Ishikawa (cell line): Measurements from ENCODE around the gene PRKD2.

Experiments used
- CEBPB ChIP-seq: IDR thresholded peaks from 2 replicates; pipeline ENCODE4 v1.6.1; 2012
- CREB1 ChIP-seq: IDR thresholded peaks from 2 replicates; pipeline ENCODE4 v1.6.1; 2012; ENCODE audit warnings: low read depth
- EGR1 ChIP-seq: IDR thresholded peaks from 2 replicates; pipeline ENCODE4 v1.6.1; 2012
- EP300 ChIP-seq: IDR thresholded peaks from 2 replicates; pipeline ENCODE4 v1.6.1; 2012; ENCODE audit warnings: borderline replicate concordance
- FOXM1 ChIP-seq: IDR thresholded peaks from 2 replicates; pipeline ENCODE4 v1.6.1; 2012; ENCODE audit warnings: low read depth, borderline replicate concordance
- NFIC ChIP-seq: IDR thresholded peaks from 2 replicates; pipeline ENCODE4 v1.6.1; 2012
- RAD21 ChIP-seq: IDR thresholded peaks from 2 replicates; pipeline ENCODE4 v1.6.1; 2012; ENCODE audit warnings: low read depth
- TAF1 ChIP-seq: IDR thresholded peaks from 2 replicates; pipeline ENCODE4 v1.6.1; 2012; ENCODE audit warnings: low read depth, mild to moderate bottlenecking
- TCF12 ChIP-seq: IDR thresholded peaks from 2 replicates; pipeline ENCODE4 v1.6.1; 2012; ENCODE audit warnings: low read depth
- TEAD4 ChIP-seq: IDR thresholded peaks from 2 replicates; pipeline ENCODE4 v1.6.1; 2012
- YY1 ChIP-seq: IDR thresholded peaks from 2 replicates; pipeline ENCODE4 v1.6.1; 2012; ENCODE audit warnings: low read depth
- ZBTB7A ChIP-seq: IDR thresholded peaks from 2 replicates; pipeline ENCODE4 v1.6.1; 2012; ENCODE audit warnings: low read depth
- TF ChIP-seq, protein P1 (sequence below): IDR thresholded peaks from 2 replicates; pipeline ENCODE4 v1.6.1; 2012
- TF ChIP-seq, protein P2 (sequence below): IDR thresholded peaks from 2 replicates; pipeline ENCODE4 v1.6.1; 2012
- TF ChIP-seq, protein P3 (sequence below): IDR thresholded peaks from 2 replicates; pipeline ENCODE4 v1.6.1; 2012; ENCODE audit warnings: low read depth, mild to moderate bottlenecking

The PRKD2 gene

DNA sequence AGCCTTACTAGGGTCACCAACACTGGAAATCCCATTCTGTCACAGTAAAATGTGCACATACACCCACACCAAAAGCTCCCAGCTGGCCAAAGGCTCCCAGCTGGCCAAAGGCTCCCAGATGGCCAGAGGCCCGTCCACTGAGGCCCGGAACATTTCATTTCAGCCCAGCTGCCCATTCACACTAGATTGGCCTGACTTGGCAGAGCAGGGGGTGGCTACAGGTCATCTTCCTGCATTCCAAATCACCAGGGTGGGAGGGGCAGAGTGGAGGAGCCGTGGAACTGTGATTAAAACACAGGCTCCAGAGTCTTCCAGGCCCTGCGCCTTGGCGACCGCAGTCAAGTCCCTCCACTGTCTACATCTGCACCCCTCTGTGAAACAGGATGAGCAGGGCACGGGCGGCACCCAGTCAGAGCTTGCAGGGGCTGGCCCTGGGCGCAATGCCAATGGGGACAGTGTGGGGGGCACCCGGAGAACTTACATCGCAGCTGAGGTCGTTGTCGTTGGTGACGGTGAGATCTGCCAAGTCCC, 10.1 kb upstream of the PRKD2 start:
- TF ChIP-seq, protein P1, sequence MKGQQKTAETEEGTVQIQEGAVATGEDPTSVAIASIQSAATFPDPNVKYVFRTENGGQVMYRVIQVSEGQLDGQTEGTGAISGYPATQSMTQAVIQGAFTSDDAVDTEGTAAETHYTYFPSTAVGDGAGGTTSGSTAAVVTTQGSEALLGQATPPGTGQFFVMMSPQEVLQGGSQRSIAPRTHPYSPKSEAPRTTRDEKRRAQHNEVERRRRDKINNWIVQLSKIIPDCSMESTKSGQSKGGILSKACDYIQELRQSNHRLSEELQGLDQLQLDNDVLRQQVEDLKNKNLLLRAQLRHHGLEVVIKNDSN, result no peak
- no peak for TF ChIP-seq RAD21
- no peak for TF ChIP-seq TAF1
- no peak for TF ChIP-seq TEAD4
- TF ChIP-seq EGR1, result no peak
- TF ChIP-seq, protein P2, sequence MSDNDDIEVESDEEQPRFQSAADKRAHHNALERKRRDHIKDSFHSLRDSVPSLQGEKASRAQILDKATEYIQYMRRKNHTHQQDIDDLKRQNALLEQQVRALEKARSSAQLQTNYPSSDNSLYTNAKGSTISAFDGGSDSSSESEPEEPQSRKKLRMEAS, result no peak
- TF ChIP-seq TCF12, result no peak
- TF ChIP-seq, protein P3, sequence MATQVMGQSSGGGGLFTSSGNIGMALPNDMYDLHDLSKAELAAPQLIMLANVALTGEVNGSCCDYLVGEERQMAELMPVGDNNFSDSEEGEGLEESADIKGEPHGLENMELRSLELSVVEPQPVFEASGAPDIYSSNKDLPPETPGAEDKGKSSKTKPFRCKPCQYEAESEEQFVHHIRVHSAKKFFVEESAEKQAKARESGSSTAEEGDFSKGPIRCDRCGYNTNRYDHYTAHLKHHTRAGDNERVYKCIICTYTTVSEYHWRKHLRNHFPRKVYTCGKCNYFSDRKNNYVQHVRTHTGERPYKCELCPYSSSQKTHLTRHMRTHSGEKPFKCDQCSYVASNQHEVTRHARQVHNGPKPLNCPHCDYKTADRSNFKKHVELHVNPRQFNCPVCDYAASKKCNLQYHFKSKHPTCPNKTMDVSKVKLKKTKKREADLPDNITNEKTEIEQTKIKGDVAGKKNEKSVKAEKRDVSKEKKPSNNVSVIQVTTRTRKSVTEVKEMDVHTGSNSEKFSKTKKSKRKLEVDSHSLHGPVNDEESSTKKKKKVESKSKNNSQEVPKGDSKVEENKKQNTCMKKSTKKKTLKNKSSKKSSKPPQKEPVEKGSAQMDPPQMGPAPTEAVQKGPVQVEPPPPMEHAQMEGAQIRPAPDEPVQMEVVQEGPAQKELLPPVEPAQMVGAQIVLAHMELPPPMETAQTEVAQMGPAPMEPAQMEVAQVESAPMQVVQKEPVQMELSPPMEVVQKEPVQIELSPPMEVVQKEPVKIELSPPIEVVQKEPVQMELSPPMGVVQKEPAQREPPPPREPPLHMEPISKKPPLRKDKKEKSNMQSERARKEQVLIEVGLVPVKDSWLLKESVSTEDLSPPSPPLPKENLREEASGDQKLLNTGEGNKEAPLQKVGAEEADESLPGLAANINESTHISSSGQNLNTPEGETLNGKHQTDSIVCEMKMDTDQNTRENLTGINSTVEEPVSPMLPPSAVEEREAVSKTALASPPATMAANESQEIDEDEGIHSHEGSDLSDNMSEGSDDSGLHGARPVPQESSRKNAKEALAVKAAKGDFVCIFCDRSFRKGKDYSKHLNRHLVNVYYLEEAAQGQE, result no peak
- TF ChIP-seq FOXM1, result no peak
- TF ChIP-seq EP300, result no peak
- no peak for TF ChIP-seq CREB1
- TF ChIP-seq NFIC, result no peak
- TF ChIP-seq YY1, result no peak
- no peak for TF ChIP-seq CEBPB
- no peak for TF ChIP-seq ZBTB7A

DNA sequence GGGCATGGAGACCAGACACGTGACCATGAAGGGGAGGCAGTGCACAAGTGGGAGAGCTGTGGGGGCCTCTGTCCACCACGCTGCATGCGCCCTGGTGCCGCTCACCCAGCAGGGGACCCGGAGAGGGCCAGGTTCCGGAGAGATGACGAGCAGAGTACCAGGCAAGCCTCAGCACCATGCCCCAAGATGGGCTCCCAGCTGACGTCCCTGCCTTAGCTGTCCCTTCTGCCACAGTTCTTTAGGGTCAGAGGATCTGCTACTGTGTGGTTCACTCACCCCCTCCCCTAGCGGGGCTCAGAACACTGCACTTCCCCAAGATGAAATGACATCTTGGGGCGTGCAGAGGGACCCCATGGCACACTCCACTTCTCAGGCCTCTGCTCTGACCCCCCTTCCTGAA, 9.6 kb upstream of the PRKD2 start:
- TF ChIP-seq EGR1, result no peak
- TF ChIP-seq TAF1, result no peak
- TF ChIP-seq NFIC, result no peak
- no peak for TF ChIP-seq TEAD4
- TF ChIP-seq YY1, result no peak
- TF ChIP-seq EP300, result no peak
- TF ChIP-seq, protein P2, result no peak
- TF ChIP-seq CEBPB, result no peak
- TF ChIP-seq, protein P3, result no peak
- no peak for TF ChIP-seq ZBTB7A
- TF ChIP-seq CREB1, result no peak
- TF ChIP-seq FOXM1, result no peak
- TF ChIP-seq TCF12, result no peak
- TF ChIP-seq, protein P1, result no peak
- TF ChIP-seq RAD21, result no peak

DNA sequence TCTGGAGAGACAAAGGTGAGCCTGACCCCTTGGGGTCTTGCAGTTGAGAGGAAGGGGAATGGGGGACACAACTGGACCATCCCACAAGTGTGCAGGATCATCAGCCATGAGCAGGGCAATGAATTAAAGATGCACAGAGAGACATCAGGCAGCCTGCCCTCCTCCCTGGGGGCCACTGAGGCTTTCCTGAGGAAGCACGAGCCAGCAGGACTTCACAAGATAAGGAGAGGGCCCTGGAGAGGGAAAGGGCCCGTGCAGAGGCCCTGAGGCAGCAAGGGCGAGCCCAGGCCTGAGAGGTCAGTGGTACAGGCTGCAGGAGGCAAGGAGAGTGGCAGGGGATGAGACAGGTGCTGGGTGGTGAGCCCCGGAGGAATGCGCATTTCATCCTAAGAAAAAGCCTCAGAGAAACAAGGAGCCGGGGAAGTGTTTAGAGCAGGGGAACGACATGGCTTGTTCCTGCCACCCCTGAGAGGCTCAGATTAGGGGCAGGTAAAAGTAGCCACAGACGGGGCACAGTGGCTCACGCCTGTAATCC, 9.0 kb upstream of the PRKD2 start:
- TF ChIP-seq TAF1, result no peak
- TF ChIP-seq TCF12, result no peak
- no peak for TF ChIP-seq EGR1
- no peak for TF ChIP-seq NFIC
- TF ChIP-seq ZBTB7A, result no peak

DNA sequence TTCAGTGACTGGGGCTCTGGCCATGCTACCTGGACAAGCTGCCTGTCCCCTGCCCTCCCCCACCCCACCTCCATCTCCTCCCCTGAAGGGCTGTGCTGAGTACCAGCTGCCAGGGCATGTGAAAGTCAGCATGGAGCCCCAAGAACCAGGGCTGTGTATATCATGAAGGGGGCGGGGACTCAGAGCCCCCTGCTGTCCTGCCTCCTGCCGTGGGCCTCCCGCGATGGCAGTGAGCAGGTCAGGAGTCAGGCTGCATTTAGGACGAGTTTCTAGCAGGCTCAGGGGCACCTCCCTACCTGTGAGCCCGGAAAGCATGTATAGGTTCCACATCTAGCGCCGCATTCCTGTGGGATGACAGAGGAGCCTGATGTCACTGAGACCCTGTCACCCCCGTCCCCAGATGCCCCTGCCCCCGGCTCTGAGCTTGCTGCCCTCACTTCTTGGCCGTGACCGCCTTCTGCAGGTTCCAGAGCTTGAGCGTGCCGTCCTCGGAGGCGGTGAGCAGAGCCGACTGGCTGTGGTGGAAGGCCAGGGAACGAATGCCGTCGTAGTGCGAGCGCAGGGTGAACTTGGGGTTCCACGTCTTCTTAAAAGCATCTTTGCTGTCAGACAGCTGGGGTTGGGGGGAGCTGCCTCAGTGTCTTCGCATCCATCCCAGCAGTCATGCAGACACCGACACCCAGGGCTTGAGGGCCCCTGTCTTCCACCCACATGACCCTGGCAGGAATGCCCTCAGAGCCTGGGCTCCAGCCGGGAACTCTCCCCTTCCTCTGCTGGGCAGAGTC, 8.3 kb upstream of the PRKD2 start:
- TF ChIP-seq TCF12, result no peak
- TF ChIP-seq TEAD4, result no peak
- TF ChIP-seq FOXM1, result no peak
- no peak for TF ChIP-seq CREB1
- TF ChIP-seq RAD21, result no peak
- TF ChIP-seq YY1, result no peak
- TF ChIP-seq TAF1, result no peak
- TF ChIP-seq, protein P2, result no peak
- TF ChIP-seq, protein P1, result no peak
- no peak for TF ChIP-seq EGR1
- no peak for TF ChIP-seq EP300
- TF ChIP-seq ZBTB7A, result no peak
- TF ChIP-seq CEBPB, result no peak
- TF ChIP-seq, protein P3, result no peak
- no peak for TF ChIP-seq NFIC
